Measurements from ENCODE around the gene AGBL3.

AGBL3 gene

DNA sequence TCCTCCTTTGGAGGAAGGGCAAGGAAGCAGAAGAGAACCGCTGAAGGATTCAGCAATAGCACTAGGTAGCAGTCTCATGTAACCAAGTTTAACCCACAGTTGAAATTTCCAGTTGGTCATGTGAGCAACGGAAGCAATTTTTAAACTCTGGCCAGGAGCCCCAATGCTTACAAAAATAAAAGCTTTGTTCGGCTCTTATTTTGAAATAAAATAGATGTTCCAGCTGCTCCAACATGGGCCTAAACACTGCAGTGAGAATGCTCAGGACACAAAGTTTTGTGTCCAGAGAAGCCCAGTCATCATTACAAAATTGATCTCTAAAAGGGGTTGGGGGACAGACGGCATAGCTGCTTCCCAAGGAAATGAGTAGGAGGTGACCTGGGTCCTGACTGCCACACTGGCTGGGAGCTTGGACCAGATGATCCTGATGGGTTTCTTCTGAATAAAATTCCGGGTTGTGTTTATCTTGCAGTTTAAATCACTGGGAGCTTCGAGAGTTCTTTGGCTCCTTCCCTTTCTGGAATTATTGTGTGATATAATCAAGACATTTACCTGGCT, 161.1 kb downstream of the AGBL3 start:
- TF ChIP-seq, protein P1, sequence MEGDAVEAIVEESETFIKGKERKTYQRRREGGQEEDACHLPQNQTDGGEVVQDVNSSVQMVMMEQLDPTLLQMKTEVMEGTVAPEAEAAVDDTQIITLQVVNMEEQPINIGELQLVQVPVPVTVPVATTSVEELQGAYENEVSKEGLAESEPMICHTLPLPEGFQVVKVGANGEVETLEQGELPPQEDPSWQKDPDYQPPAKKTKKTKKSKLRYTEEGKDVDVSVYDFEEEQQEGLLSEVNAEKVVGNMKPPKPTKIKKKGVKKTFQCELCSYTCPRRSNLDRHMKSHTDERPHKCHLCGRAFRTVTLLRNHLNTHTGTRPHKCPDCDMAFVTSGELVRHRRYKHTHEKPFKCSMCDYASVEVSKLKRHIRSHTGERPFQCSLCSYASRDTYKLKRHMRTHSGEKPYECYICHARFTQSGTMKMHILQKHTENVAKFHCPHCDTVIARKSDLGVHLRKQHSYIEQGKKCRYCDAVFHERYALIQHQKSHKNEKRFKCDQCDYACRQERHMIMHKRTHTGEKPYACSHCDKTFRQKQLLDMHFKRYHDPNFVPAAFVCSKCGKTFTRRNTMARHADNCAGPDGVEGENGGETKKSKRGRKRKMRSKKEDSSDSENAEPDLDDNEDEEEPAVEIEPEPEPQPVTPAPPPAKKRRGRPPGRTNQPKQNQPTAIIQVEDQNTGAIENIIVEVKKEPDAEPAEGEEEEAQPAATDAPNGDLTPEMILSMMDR (IDR thresholded peaks at IDR 0.05; ENCODE audit: low read depth, low read length) = no peak
- DNase-seq (ENCODE audit: extremely low read depth, low read depth) = no peak

GRCh38 chr7:135147899-135148721, 161.8 kb downstream of the AGBL3 start, which contains the start of gene TMEM140:
TMEM140 (plus strand) TSS chr7:135148072; CDS start chr7:135164442, 16,370 bp downstream.
- DNase-seq (ENCODE audit: extremely low read depth, low read depth) = no peak
- TF ChIP-seq, protein P1 (IDR thresholded peaks at IDR 0.05; ENCODE audit: low read depth, low read length) = no peak; the same call in 1 of the 2 replicates

GRCh38 chr7:135150072-135150782, 163.9 kb downstream of the AGBL3 start:
- TF ChIP-seq, protein P1 (IDR thresholded peaks at IDR 0.05; ENCODE audit: low read depth, low read length) = no peak
- no peak for DNase-seq (ENCODE audit: extremely low read depth, low read depth)

DNA sequence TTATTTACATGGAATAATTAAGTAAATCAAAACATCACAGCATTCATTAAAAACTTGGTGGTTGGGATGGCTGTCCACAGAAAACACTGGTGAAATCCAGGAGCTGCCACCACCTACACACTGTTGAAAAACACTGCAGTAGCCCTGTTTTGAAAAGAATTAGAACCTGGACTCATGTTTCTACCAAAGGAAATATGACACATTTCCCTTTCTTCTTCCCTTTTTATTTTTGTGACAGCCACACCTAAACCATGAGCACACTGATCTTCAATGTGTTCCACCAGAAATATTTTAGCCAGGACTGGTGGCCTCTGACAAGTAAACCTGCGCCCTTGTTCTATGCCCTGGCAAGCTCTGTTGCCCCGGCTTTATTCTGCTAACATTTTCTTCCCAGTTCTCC, 164.8 kb downstream of the AGBL3 start:
- TF ChIP-seq, protein P1 (IDR thresholded peaks at IDR 0.05; ENCODE audit: low read depth, low read length) = no peak
- no peak for DNase-seq (ENCODE audit: extremely low read depth, low read depth)

GRCh38 chr7:135151533-135151932, 165.2 kb downstream of the AGBL3 start:
- no peak for DNase-seq (ENCODE audit: extremely low read depth, low read depth)
- TF ChIP-seq, protein P1 (IDR thresholded peaks at IDR 0.05; ENCODE audit: low read depth, low read length) = no peak

GRCh38 chr7:135152442-135152841, 166.1 kb downstream of the AGBL3 start:
- TF ChIP-seq, protein P1 (IDR thresholded peaks at IDR 0.05; ENCODE audit: low read depth, low read length) = no peak
- no peak for DNase-seq (ENCODE audit: extremely low read depth, low read depth)

GRCh38 chr7:135154734-135155133, 168.4 kb downstream of the AGBL3 start:
- TF ChIP-seq, protein P1 (IDR thresholded peaks at IDR 0.05; ENCODE audit: low read depth, low read length) = no peak
- DNase-seq (ENCODE audit: extremely low read depth, low read depth) = no peak
